Measurements from ENCODE around the gene SEMA6B.
"Not testable (repeated sequence)": the region's sequence is repeated elsewhere in the genome, so short reads cannot be mapped to it uniquely, and the experiment has no call there.

SEMA6B gene, protein sequence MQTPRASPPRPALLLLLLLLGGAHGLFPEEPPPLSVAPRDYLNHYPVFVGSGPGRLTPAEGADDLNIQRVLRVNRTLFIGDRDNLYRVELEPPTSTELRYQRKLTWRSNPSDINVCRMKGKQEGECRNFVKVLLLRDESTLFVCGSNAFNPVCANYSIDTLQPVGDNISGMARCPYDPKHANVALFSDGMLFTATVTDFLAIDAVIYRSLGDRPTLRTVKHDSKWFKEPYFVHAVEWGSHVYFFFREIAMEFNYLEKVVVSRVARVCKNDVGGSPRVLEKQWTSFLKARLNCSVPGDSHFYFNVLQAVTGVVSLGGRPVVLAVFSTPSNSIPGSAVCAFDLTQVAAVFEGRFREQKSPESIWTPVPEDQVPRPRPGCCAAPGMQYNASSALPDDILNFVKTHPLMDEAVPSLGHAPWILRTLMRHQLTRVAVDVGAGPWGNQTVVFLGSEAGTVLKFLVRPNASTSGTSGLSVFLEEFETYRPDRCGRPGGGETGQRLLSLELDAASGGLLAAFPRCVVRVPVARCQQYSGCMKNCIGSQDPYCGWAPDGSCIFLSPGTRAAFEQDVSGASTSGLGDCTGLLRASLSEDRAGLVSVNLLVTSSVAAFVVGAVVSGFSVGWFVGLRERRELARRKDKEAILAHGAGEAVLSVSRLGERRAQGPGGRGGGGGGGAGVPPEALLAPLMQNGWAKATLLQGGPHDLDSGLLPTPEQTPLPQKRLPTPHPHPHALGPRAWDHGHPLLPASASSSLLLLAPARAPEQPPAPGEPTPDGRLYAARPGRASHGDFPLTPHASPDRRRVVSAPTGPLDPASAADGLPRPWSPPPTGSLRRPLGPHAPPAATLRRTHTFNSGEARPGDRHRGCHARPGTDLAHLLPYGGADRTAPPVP

GRCh38 chr19:4559569-4559968, at the start of gene SEMA6B:
TSS of gene SEMA6B (minus strand) at chr19:4559684. CDS start at chr19:4558457, 1,227 bp downstream.
- peaks cover 37% of the 10 kb centered on the region for H3K27me3 Mint-ChIP-seq
- H3K27ac Mint-ChIP-seq, result no peak within 1 kb of the TSS
- ATAC-seq, result no peak
- no peak within 1 kb of the TSS for H3K4me3 Mint-ChIP-seq
- no peaks in the 10 kb centered on the region for H3K9me3 Mint-ChIP-seq
- peaks cover 22% of the 10 kb centered on the region for H3K4me1 Mint-ChIP-seq
- no peaks in the 10 kb centered on the region for H3K36me3 Mint-ChIP-seq

DNA sequence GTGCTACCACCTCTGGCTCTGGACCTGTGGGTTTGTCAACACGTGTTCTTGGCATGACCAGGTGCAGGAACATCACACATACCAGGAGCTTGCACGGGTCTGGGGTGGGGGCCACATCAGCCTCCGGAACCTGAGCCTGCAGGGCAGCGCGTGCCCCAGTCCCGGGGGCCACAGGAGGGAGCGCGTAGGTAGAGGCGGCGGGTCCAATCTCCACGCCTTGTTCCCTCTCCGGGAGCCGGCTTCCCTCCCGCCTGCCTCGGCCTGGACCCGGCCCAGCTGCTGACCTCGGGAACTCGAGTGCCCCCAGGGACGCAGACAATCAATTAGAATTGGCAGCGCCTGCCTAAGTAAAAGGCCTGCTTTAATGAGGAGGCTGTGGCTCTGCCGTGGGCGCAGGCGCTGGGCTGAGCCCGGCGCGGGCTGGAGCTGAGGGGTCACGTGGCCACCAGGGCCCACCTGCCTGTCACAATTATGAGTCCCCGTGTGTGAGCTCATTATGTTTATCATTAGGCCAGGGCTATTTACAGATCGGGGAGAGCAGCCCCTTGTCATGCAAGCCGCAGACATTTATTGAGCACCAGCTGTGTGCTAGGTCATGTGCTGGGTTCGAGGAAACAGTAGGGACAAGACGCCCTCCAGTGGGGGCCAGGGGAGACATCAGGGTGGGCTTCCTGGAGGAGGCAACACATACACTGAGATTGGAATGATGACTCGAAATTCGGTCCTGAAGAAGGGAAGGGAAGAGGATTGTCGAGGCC, 47.6 kb upstream of the SEMA6B start:
- H3K27me3 Mint-ChIP-seq, result peaks cover 30% of the 10 kb centered on the region
- no peaks in the 10 kb centered on the region for H3K9me3 Mint-ChIP-seq
- no peak for ATAC-seq
- H3K27ac Mint-ChIP-seq, result no peak overlapping the region
- H3K4me3 Mint-ChIP-seq, result no peak overlapping the region
- H3K36me3 Mint-ChIP-seq, result no peaks in the 10 kb centered on the region
- H3K4me1 Mint-ChIP-seq, result peaks cover 10% of the 10 kb centered on the region

- Mint-ChIP-seq H3K9me3 (no peaks in the 10 kb centered on the region), H3K27ac (no peak overlapping the region), H3K4me1 (peaks cover 10% of the 10 kb centered on the region), H3K27me3 (peaks cover 24% of the 10 kb centered on the region), H3K4me3 (no peak overlapping the region), H3K36me3 (no peaks in the 10 kb centered on the region)
- no peak for ATAC-seq
Observed at GRCh38 chr19:4606181-4606580, 46.7 kb upstream of the SEMA6B start.

GRCh38 chr19:4604912-4605311, 45.4 kb upstream of the SEMA6B start:
- H3K9me3 Mint-ChIP-seq, result no peaks in the 10 kb centered on the region
- H3K4me1 Mint-ChIP-seq, result peaks cover 2% of the 10 kb centered on the region
- peaks cover 12% of the 10 kb centered on the region for H3K27me3 Mint-ChIP-seq
- H3K27ac Mint-ChIP-seq, result no peak overlapping the region
- no peak for ATAC-seq
- no peaks in the 10 kb centered on the region for H3K36me3 Mint-ChIP-seq
- H3K4me3 Mint-ChIP-seq, result no peak overlapping the region

DNA sequence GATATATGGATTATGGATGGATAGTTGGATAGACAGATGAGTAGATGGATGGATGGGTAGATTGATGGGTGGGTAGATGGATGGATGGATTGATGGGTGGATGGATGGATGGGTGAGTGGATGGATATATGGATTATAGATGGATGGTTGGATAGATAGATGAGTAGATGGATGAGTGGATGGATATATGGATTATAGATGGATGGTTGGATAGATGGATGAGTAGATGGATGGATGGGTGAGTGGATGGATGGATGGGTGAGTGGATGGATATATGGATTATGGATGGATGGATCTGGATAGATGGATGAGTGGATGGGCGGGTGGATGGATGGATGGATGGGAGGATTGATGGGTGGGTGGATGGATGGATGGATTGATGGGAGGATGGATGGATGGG, 43.4 kb upstream of the SEMA6B start:
- Mint-ChIP-seq H3K4me3 (no peak overlapping the region), H3K36me3 (no peaks in the 10 kb centered on the region), H3K4me1 (no peaks in the 10 kb centered on the region), H3K27me3 (peaks cover 22% of the 10 kb centered on the region), H3K27ac (no peak overlapping the region), H3K9me3 (no peaks in the 10 kb centered on the region)
- no peak for ATAC-seq

- Mint-ChIP-seq H3K4me3 (no peak overlapping the region), H3K4me1 (peaks cover 5% of the 10 kb centered on the region), H3K9me3 (no peaks in the 10 kb centered on the region), H3K36me3 (no peaks in the 10 kb centered on the region), H3K27me3 (peaks cover 24% of the 10 kb centered on the region), H3K27ac (no peak overlapping the region)
- ATAC-seq, result no peak
Observed at GRCh38 chr19:4602173-4602788, 42.8 kb upstream of the SEMA6B start.

DNA sequence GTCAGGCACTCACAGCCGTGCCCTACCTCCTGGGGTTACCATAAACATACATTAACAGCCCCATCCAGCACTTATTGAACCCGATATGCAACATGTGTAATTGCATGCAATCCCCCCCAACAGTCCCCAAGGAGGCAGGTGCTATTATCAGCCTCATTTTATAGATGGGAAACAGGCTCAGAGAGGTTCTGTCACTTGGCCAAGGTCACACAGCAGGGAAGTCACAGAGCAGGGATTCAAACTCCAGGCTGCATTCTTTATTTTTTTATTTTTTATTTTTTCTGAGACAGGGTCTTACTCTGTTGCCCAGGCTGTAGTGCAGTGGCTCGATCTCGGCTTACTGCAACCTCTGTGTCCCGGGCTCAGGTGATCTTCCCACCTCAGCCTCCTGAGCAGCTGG, 41.4 kb upstream of the SEMA6B start:
- ATAC-seq, result no peak
- H3K36me3 Mint-ChIP-seq, result no peaks in the 10 kb centered on the region
- H3K4me1 Mint-ChIP-seq, result peaks cover 8% of the 10 kb centered on the region
- no peak overlapping the region for H3K27ac Mint-ChIP-seq
- H3K4me3 Mint-ChIP-seq, result no peak overlapping the region
- H3K27me3 Mint-ChIP-seq, result peaks cover 33% of the 10 kb centered on the region
- H3K9me3 Mint-ChIP-seq, result no peaks in the 10 kb centered on the region

DNA sequence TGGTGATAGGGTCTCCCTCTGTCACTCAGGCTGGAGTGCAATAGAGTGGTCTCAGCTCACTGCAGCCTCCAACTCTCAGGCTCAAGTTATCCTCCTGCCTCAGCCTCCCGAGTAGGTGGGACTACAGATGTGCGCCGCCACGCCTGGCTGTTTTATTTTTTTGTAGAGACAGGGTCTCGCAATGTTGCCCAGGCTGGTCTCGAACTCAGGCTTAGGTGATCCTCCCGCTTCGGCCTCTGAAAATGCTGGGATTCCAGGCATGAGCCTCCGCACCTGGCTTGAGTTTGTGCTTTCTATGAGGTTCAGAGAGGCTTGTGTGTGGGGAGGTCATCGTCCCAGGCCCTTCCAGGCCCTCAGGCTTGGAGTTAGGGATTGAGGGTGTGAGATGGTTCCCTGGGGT, 40.6 kb upstream of the SEMA6B start:
- H3K36me3 Mint-ChIP-seq, result no peaks in the 10 kb centered on the region
- peaks cover 33% of the 10 kb centered on the region for H3K27me3 Mint-ChIP-seq
- no peak overlapping the region for H3K4me3 Mint-ChIP-seq
- ATAC-seq, result no peak
- H3K9me3 Mint-ChIP-seq, result no peaks in the 10 kb centered on the region
- H3K4me1 Mint-ChIP-seq, result peaks cover 8% of the 10 kb centered on the region
- H3K27ac Mint-ChIP-seq, result no peak overlapping the region

DNA sequence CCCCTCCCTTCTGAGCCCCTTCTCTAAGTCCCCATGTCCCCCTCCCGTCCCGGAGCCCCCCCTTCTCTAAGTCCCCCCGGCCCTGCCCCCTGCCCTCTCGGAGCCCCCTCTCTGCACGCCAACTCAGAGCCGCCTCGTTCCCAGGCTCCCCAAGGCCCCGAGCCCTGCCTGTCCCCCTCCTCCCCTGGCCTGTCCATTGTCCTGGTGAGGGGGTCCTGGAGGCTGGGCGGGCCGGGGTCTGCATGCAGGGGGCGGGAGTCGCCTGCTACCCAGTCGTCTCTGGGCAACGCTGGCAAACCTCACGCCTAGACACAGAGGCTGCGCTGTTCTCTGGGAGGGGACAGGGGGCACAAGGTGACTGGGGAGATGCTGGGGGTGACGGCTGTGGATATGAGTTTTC, 39.2 kb upstream of the SEMA6B start:
- no peak overlapping the region for H3K4me3 Mint-ChIP-seq
- peaks cover 33% of the 10 kb centered on the region for H3K27me3 Mint-ChIP-seq
- H3K4me1 Mint-ChIP-seq, result peaks cover 8% of the 10 kb centered on the region
- H3K27ac Mint-ChIP-seq, result no peak overlapping the region
- ATAC-seq, result peak; percentile 8
- no peaks in the 10 kb centered on the region for H3K9me3 Mint-ChIP-seq
- H3K36me3 Mint-ChIP-seq, result no peaks in the 10 kb centered on the region

DNA sequence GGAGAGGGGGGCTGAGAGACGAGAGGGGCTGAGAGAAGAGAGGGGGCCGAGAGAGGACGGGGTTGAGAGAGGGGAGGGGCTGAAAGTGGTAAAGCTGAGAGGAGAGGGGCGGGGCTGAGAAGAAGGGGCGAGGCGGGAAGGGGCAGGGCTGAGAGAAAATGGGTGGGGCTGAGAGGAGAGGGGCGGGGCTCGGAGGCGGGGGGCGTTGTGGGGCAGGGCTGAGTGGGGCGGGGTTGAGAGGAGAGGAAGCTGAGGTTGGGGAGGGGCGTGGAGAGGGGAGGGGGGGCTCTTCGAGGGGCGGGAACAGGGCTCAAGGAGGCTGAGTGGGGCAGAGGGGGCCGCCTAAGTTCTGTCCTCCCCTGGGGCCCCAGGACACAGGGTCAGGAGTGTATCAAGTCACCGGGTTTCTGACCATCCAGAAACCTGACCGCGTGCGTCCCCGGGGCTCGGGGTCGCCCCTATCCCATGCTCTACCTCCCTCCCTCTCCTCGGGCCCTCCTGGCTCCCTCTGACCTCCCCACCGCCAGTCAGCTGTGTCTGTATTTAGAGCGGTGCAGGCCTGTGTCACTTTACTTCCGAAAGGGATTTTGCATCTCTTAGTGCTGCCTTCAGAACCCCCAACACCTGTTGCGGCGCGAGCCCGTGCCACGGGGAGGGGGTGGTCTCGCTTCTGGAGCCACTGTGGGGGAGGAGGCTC, 38.6 kb upstream of the SEMA6B start:
- no peak overlapping the region for H3K27ac Mint-ChIP-seq

GRCh38 chr19:4597278-4597974, 37.9 kb upstream of the SEMA6B start:
- no peak overlapping the region for H3K27ac Mint-ChIP-seq
- no peaks in the 10 kb centered on the region for H3K9me3 Mint-ChIP-seq
- ATAC-seq, result peak; percentile 14
- no peaks in the 10 kb centered on the region for H3K36me3 Mint-ChIP-seq
- peaks cover 38% of the 10 kb centered on the region for H3K27me3 Mint-ChIP-seq
- H3K4me1 Mint-ChIP-seq, result peaks cover 8% of the 10 kb centered on the region
- peak overlapping the region; percentile 18 for H3K4me3 Mint-ChIP-seq

More for the DNA sequence above, 38.6 kb upstream of the SEMA6B start:
- H3K9me3 Mint-ChIP-seq, result no peaks in the 10 kb centered on the region
- peak; percentile 48 for ATAC-seq
- peak overlapping the region; percentile 19 for H3K4me3 Mint-ChIP-seq
- no peaks in the 10 kb centered on the region for H3K36me3 Mint-ChIP-seq
- H3K27me3 Mint-ChIP-seq, result peaks cover 33% of the 10 kb centered on the region
- peaks cover 8% of the 10 kb centered on the region for H3K4me1 Mint-ChIP-seq

DNA sequence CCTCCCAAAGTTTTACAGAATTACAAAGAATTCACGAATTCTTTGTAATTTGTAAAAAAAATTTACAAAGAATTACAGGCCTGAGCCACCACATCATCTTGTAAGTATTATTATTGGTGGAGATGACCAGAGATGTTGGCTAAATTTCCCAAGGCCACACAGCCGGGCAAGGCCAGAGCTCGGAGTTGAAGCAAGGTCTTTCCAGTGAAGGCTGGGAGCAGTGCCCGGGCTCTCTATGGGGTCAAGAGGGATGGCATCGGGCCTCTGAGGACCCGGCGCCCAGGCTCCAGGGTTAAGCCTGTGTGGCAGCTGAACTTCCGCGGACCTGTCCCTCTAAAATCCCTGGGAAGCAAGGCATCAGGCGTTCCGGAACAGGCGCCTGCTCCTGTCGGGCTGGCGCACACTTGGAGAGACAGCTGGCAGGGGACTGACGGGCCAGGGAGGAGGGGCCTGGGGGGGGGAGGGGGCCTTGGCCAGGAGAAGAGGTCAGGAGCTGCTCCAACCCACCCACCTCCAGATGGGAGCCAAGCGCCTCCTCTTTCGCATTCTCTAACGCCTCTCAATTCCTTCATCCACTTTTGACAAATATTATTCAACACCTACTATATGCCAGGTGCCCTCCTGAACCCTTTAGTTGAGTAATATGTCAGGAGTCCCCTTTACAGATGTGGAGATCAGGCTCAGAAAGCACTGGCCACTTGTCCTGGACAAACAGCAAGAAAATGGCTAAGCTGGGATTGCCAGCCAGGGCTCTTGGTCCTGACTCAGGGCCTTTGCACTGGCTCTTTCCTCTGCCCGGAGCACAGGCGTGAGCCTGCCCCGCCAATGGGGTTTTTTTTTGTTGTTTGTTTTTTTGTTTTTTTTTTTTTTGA, 36.8 kb upstream of the SEMA6B start:
- ATAC-seq, result no peak
- Mint-ChIP-seq H3K9me3 (no peaks in the 10 kb centered on the region), H3K4me1 (peaks cover 13% of the 10 kb centered on the region), H3K27me3 (peaks cover 49% of the 10 kb centered on the region), H3K4me3 (no peak overlapping the region), H3K36me3 (no peaks in the 10 kb centered on the region), H3K27ac (no peak overlapping the region)

DNA sequence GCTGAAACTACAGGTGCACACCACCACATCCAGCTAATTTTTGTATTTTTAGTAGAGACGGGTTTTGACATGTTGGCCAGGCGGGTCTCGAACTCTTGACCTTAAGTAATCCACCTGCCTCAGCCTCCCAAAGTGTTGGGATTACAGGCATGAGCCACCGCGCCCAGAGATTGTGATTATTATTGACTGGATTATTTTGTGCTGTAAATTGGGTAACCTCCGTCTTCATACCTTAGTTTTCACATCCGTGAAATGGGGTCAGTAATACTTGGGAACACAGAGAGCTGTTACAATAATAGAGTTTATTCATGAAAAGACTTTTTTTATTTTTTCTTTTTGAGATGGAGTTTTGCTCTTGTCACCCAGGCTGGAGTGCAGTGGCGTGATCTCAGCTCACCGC, 35.7 kb upstream of the SEMA6B start:
- not testable (repeated sequence) for ATAC-seq, H3K9me3 Mint-ChIP-seq, H3K27ac Mint-ChIP-seq

More for the DNA sequence above, 35.7 kb upstream of the SEMA6B start:
- not testable (repeated sequence) for H3K36me3 Mint-ChIP-seq, H3K4me3 Mint-ChIP-seq
- H3K4me1 Mint-ChIP-seq, result peaks cover 16% of the 10 kb centered on the region
- peaks cover 60% of the 10 kb centered on the region for H3K27me3 Mint-ChIP-seq
